HG03060 (cell line): ENCODE results near the gene ARSI.
"Not testable (repeated sequence)": the region's sequence is repeated elsewhere in the genome, so short reads cannot be mapped to it uniquely, and the experiment has no call there.

Experiments used
- ATAC-seq: cut with Tn5 transposase; IDR thresholded peaks from one replicate; pipeline ENCODE4 v1.9.1; 2021; ENCODE audit warnings: low read depth, moderate number of reproducible peaks; ENCODE audit not compliant: unreplicated experiment

Gene ARSI

GRCh38 chr5:150251504-150251903, 51.2 kb downstream of the ARSI start:
- ATAC-seq, result no peak

GRCh38 chr5:150249744-150250143, 53.0 kb downstream of the ARSI start:
- no peak for ATAC-seq

DNA sequence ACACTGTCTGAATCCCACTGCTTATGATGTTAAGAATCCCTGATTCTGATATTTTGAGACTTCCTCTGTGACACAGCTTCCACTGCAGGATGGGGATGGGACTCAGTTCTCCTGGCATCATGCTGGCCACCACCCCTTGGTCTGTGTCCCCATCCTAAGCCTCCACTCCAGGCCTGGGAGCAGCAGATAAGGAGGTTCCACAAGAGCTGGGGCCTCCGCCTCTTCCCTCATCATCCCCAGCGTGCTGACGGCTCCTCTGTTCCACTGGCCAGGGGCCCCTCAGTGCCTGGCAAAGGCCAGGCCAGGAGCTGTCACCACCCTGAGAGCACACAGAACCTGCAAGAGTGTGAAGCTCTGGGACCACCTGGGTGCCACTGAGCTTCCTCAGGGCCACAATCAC, 53.8 kb downstream of the ARSI start:
- ATAC-seq, result no peak

DNA sequence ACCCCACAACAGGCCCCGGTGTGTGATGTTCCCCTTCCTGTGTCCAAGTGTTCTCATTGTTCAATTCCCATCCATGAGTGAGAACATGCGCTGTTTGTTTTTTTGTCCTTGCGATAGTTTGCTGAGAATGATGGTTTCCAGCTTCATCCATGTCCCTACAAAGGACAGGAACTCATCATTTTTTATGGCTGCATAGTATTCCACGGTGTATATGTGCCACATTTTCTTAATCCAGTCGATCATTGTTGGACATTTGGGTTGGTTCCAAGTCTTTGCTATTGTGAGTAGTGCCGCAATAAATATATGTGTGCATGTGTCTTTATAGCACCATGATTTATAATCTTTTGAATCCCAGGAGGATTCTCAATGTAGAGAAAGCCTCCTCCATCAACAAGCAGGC, 54.2 kb downstream of the ARSI start:
- not testable (repeated sequence) for ATAC-seq

GRCh38 chr5:150247726-150248125, 55.0 kb downstream of the ARSI start:
- no peak for ATAC-seq

DNA sequence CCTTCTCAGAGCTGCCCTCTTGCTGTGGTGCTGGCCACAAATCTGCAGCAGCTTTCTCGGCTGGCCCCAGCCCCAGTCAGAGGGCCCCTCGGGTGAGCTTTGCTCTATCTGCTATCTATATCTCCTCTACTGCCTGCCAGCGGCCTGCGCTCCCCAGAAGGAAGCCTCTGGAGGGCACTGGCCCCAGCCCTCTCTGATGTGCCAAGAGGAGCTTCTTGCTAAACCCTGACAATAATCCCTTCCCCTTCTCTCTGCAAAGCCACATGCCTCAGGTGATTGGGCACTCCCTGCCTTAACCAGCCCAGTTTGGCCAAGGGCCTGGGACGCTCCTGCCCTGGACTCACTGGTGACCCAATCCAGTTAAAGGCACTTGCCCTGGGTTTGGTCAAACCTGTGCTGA, 55.9 kb downstream of the ARSI start:
- ATAC-seq, result no peak

DNA sequence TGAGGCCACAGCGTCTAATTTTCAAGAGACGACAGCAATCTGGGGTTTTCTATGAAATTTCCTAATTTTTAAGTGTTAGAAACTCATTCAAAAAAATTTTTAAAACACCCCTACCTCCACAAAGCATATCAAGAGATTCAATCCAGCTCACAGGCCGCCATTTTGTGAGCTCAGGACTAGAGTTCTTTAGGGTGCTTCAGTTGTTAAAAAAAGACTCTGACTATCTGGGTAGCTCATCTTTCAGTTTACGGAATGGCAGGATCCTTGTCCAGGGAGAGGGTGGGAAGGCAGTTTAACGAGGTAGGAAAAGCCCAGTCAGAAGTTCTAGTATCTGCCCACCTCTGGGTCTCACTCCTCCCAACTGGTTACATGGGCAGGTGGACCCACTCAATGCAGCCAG, 56.3 kb downstream of the ARSI start:
- no peak for ATAC-seq
